Activated naive CD8-positive, alpha-beta T cell treated with anti-CD3 and anti-CD28 coated beads, Interleukin-2, amount 50 U/mL, for 16 hours (primary cell): ENCODE data around the gene EXOSC6.
"Not testable (repeated sequence)": the region's sequence is repeated elsewhere in the genome, so short reads cannot be mapped to it uniquely, and the experiment has no call there.

Experiments used
- DNase-seq: peaks from one replicate; pipeline ENCODE4 v3.0.0-alpha.2; 2020; ENCODE audit warnings: low read depth, low spot score

The EXOSC6 gene

DNA sequence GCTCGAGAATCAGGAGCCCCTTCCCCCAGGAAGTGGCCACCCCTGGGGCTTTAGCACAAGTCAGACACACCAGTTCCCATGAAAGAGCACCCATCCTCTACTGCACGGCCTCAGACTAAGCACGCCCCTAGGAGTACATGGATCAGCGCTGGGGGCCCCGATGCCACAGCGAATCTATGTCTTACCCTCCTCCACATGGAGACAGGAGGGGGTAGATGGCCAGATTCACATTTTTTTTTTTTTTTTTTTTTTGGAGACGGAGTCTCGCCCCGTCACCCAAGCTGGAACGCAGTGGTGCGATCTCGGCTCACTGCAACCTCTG lies 3.2 kb upstream of the EXOSC6 start:
- DNase-seq: no peak

GRCh38 chr16:70254180-70254964 lies 2.6 kb upstream of the EXOSC6 start:
- DNase-seq: no peak

GRCh38 chr16:70253291-70254106 lies 1.8 kb upstream of the EXOSC6 start:
- DNase-seq: no peak

DNA sequence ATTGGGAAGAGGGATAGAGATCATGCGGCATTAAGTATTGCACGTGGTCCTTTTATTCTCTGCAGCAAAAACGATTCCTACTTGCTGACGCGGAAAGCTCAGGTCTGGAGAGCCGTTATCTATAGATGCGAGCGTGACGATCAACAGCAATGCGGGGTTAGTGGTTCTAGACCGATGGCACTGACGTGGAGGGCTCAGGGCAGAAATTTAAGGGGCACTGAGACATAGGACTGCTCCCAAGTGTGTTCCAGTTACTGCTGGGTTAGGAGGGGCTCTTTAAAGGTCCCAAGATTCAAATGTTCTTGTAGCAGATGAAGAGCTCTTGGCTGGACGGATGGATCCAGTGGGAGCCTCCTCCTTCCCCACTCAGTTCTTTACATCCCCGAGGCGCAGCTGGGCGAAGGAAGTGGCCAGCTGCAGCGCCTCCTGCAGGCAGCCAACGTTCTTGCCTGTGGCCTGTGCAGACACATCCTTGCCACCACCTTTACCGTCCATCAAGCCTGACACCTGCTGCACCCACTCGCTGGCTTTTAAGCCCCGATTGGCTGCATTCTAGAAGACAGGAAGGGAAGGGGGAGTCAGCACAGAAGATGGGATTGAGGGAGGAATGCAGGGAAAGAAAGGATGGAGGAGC lies 732 bp upstream of the EXOSC6 start:
- no peak for DNase-seq

DNA sequence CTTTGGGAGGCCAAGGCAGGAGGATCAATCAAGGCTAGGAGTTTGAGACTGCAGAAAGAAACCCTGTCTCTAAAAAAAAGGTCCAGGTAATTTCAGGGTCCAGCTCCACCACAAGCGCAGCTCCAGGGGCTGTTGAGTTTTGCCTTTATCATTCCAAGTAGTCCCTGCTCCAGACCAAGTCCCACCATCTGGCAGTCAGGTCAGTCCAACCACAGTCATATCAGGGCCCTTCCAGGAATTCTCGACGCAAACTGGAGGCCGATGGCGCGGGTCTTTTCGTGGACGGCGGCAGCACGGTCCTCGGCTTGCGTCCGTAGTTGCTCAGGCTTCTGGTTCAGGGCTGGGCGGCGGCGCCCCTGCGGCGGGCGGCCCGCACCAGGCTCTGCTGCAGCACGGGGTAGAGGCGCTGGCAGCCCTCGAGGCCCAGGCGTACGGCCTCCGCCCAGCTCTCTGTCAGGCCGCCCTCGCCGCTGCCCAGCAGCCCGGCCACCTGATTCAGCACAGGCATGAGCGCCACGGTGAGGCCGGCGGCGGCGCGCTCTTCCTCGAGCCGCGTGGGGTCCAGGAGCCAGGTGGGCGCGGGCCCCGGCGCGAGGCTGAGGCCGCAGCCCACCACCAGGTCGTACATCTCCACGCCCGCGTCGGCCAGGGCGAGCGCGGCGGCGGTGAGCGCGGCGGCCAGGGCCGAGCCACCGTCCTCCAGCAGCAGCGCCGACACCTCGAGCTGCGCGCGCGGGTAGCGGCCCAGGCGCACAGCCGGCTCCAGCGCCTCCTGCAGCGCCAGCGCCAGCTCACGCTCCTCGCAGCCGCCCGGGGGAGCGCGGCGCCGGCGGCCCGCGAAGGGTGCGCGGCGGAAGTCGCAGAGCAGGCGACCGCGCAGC lies 752 bp downstream of the EXOSC6 start:
- no peak for DNase-seq

DNA sequence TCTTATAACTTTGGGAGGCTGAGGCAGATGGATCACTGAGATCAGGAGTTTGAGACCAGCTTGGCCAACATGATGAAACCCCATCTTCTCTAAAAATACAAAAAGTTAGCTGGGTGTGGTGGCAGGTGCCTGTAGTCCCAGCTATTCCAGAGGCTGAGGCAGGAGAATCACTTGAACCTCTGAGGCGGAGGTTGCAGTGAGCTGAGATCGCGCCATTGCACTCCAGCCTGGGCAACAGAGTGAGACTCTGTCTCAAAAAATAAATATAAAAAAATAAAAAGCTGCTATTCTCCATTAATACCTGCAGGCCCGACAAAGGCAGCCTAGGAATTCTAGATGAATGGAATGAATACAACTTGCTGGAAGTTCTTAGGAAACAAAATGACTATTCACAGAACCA lies 2.0 kb downstream of the EXOSC6 start:
- DNase-seq: not testable (repeated sequence)

DNA sequence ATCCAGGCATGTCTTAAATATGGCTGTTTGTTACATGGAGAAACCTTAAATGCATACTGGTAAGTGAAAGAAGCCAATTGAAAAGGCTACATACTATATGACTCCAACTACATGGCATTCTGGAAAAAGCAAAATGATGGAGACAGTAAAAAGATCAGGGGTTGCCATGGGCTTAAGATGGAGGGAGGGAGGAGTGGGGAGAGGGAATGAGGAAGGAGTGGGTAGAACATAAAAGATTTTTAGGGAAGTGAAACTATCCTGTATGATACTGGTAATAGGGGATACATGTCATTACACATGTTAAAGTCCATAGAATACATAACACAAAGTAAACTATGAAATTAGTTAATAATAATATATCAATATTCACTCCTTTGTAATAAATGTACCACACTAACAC lies 13.0 kb downstream of the EXOSC6 start:
- not testable (repeated sequence) for DNase-seq

DNA sequence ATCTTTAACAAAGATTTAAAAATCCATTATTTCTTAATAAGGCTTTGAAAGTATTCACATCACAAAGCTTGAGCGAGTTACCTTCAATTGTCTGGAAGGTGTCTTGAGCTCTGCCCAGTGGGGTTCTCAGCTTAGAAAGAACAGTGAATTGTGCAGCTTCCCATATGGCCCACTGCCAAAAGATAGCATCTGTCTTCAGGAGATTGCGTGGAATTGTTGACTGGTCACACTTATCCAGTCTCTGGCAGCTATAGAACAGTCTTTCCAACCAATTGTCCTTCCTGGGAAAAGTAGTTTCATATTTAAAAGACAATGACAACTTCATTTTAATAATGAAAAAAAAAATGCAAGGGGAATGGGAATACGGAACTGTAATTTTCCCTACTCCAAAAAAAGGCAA lies 19.9 kb downstream of the EXOSC6 start:
- DNase-seq: not testable (repeated sequence)

- DNase-seq: not testable (repeated sequence)
Observed at GRCh38 chr16:70226024-70226423, 25.7 kb downstream of the EXOSC6 start.

DNA sequence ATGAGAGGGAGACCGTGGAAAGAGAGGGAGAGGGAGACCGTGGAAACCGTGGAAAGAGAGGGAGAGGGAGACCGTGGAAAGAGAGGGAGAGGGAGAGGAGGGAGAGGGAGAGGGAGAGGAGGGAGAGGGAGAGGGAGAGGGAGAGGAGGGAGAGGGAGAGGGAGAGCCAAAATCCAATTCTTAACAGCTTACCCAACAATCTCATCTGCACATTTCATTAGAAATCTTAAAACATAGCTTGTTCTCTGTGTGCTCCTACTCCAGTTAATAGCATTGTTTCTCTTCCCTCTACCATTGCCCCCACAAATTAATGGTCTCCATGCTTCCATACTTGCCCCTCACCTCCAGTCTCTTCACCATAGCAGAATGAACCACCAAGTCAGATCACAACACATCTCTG lies 26.3 kb downstream of the EXOSC6 start:
- DNase-seq: not testable (repeated sequence)

DNA sequence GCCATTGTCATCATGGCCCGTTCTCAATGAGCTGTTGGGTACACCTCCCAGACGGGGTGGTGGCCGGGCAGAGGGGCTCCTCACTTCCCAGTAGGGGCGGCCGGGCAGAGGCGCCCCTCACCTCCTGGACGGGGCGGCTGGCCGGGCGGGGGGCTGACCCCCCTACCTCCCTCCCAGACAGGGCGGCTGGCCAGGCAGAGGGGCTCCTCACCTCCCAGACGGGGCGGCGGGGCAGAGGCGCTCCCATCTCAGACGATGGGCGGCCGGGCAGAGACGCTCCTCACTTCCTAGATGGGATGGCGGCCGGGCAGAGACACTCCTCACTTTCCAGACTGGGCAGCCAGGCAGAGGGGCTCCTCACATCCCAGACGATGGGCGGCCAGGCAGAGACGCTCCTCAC lies 27.1 kb downstream of the EXOSC6 start:
- not testable (repeated sequence) for DNase-seq

DNA sequence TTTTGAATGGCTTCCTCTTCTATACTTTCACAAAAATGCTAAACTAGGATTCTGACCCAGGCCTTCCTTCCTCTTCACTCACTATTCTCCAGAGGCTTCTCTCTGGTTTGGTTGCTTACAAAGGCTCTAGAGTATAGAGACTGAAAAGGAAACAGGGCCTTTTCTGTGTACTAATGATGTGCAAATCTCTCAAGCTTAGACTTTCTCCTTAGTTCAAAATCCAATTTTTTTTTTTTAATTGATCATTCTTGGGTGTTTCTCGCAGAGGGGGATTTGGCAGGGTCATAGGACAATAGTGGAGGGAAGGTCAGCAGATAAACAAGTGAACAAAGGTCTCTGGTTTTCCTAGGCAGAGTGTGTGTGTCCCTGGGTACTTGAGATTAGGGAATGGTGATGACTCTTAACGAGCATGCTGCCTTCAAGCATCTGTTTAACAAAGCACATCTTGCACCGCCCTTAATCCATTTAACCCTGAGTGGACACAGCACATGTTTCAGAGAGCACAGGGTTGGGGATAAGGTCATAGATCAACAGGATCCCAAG lies 27.7 kb downstream of the EXOSC6 start:
- not testable (repeated sequence) for DNase-seq

GRCh38 chr16:70223216-70223615 lies 28.5 kb downstream of the EXOSC6 start:
- not testable (repeated sequence) for DNase-seq

GRCh38 chr16:70222574-70222973 lies 29.2 kb downstream of the EXOSC6 start:
- not testable (repeated sequence) for DNase-seq

DNA sequence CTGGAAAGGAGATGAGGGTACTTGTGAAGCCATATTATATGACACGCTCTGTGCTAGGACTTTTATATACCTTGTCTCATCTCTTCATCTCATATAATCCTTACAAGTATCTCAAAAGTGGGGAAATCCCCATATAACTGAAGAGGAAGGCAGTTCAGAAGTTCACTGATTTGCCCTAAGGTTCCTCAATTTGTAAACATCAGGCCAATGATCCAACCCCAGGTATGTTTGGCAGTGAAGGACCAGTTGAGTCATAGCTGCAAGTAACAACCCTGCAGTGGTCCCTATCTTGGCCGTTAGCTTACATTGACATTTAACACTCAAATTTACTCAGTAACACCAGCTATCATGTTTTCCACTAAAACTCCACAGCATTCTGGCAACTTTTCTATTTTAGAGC lies 33.2 kb downstream of the EXOSC6 start:
- DNase-seq: not testable (repeated sequence)

GRCh38 chr16:70206382-70206781 lies 45.4 kb downstream of the EXOSC6 start:
- not testable (repeated sequence) for DNase-seq

DNA sequence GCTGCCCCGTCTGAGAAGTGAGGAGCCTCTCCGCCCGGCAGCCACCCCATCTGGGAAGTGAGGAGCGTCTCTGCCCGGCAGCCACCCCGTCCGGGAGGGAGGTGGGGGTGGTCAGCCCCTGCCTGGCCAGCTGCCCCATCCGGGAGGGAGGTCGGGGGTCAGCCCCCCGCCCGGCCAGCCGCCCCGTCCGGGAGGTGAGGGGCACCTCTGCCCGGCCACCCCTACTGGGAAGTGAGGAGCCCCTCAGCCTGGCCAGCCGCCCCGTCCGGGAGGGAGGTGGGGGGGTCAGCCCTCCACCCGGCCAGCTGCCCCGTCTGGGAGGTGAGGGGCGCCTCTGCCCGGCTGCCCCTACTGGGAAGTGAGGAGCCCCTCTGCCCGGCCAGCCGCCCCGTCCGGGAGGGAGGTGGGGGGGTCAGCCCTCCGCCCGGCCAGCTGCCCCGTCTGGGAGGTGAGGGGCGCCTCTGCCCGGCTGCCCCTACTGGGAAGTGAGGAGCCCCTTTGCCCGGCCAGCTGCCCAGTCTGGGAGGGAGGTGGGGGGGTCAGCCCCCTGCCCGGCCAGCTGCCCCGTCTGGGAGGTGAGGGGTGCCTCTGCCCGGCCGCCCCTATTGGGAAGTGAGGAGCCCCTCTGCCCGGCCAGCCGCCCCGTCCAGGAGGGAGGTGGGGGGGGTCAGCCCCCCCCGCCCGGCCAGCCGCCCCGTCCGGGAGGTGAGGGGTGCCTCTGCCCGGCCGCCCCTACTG lies 46.9 kb downstream of the EXOSC6 start:
- DNase-seq: not testable (repeated sequence)

GRCh38 chr16:70204010-70204409 lies 47.7 kb downstream of the EXOSC6 start:
- not testable (repeated sequence) for DNase-seq

DNA sequence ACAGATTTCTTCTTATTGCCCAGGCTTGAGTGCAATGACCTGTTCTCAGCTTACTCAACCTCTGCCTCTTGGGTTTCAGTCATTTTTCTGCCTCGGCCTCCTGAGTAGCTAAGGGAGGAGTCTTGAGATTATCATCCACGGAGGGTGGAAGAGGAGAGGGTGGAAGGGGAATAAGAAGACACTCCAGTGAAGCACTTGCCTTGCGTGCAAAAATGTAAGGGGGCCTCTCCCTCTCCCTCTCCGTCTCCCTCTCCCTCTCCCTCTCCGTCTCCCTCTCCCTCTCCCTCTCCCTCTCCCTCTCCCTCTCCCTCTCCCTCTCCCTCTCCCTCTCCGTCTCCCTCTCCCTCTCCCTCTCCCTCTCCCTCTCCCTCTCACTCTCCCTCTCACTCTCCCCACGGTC lies 48.2 kb downstream of the EXOSC6 start:
- DNase-seq: not testable (repeated sequence)

DNA sequence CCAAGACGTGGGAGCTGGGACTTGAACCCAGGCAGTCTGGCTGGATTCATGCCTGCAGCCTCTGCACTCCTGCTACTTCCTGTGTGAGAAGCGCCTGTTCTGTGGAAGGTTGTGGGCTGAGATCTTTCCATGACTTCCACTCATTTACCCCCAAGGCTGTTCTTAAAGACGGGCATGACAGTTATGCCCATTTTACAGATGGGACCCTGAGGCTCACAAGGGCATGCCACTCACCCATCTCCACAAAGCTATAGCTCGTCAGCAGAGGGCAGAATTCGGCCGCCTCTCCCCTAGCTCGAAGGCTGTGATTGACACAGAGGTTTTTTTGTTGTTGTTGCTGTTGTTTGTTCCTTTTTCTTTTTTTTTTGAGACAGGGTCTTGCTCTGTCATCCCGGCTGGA lies 51.7 kb downstream of the EXOSC6 start:
- not testable (repeated sequence) for DNase-seq
